ENCODE measurements around the gene LTC4S. TPM values are rescaled to one million over a fixed set of nuclear protein-coding genes. Genes with fewer than 3 reads are reported as not detected.

LTC4S gene
- total and polyA plus RNA-seq, 2 donors (not counting 3 experiments of a cell fraction or from before 2014, with no cell fraction given) = 0.95 to 6.3 TPM

GRCh38 chr5:179818746-179819295 is 25.0 kb downstream of the LTC4S start:
- Histone ChIP-seq H3K9me3 (replicated peaks; ENCODE audit: control insufficient read depth, insufficient read depth, low read length) (no peaks in the 10 kb centered on the region), H3K4me2 (ENCODE audit: insufficient read depth, low read length) (no peak overlapping the region), H3K27me3 (ENCODE audit: control insufficient read depth in 2 of 2, insufficient read depth in 2 of 2, low read length in 2 of 2) (no peaks in the 10 kb centered on the region), H2AFZ (ENCODE audit: low read depth, low read length) (peak overlapping the region; percentile 4), H3K9me1 (replicated peaks; ENCODE audit: control insufficient read depth, extremely low read depth, insufficient read depth, low read length) (no peaks in the 10 kb centered on the region), H3K27ac (ENCODE audit: insufficient read depth, low read depth, low read length) (peak overlapping the region; percentile 96), H3K79me2 (ENCODE audit: control insufficient read depth, insufficient read depth, low read length) (peaks cover 32% of the 10 kb centered on the region), H4K20me1 (replicated peaks; ENCODE audit: control insufficient read depth, extremely low read depth, insufficient read depth, low read length) (peaks cover 5% of the 10 kb centered on the region), H3K4me1 (ENCODE audit: control insufficient read depth, extremely low read depth, insufficient read depth, low read length) (peaks cover 37% of the 10 kb centered on the region), H3K9ac (replicated peaks; ENCODE audit: extremely low read depth, insufficient read depth, low read length) (peak overlapping the region; percentile 70), H3K36me3 (ENCODE audit: control insufficient read depth in 2 of 2, extremely low read depth in 1 of 2, insufficient read depth in 2 of 2, low read length in 2 of 2) (peaks cover 7 to 11% of the 10 kb centered on the region in 2 experiments), H3K4me3 (replicated peaks in 1 of 3; ENCODE audit: insufficient read depth in 1 of 3, low read depth in 1 of 3, low read length in 3 of 3) (peak overlapping the region in 1 of 3 experiments; percentile 9)
- peak; percentile 94 for FAIRE-seq
- CTCF ChIA-PET = interaction anchor here (1.8 to 2.6 kb wide), 3 partner anchors 17 to 56 kb away, joined by 5 to 21 read pairs (median 10); no protein-coding TSS in a partner anchor
- peak; percentile 95 for DNase-seq (ENCODE audit: low read depth, low spot score)
- no TSS peak for BruUV-seq (replicated peaks)
- intact Hi-C loops (cut with micrococcal nuclease) (loop anchor here (1.0 to 5.0 kb wide), 2 partner anchors 12 to 197 kb away; partner anchors contain the start of gene HNRNPH1), dilution Hi-C loops (cut with MboI; ENCODE audit: extremely low pct_ligation_motif_present, low sequenced_read_pairs) (no loop called here)
- TF ChIP-seq POLR2A (IDR thresholded peaks at IDR 0.05; ENCODE audit: low read depth, low read length) (peak; percentile 26), MAX (IDR thresholded peaks at IDR 0.05; ENCODE audit: insufficient read depth, insufficient read length) (no peak), MYC (IDR thresholded peaks at IDR 0.05; ENCODE audit: low read depth, low read length) (no peak), FOS (IDR thresholded peaks at IDR 0.05; ENCODE audit: borderline replicate concordance, insufficient read depth, low read length) (peak; percentile 81), CTCF (IDR thresholded peaks at IDR 0.05; ENCODE audit: extremely low read depth in 1 of 2, insufficient read depth in 1 of 2, low read depth in 1 of 2, low read length in 2 of 2) (no peak), POLR2AphosphoS5 (IDR thresholded peaks at IDR 0.05; ENCODE audit: insufficient read depth, low read depth, low read length) (peak; percentile 90), EZH2 (IDR thresholded peaks at IDR 0.05; ENCODE audit: borderline replicate concordance, low read depth, low read length, severe bottlenecking) (no peak), GATA2 (IDR thresholded peaks at IDR 0.05; ENCODE audit: insufficient read depth, insufficient read length, low read depth, low read length) (no peak), JUN (IDR thresholded peaks at IDR 0.05; ENCODE audit: borderline replicate concordance, insufficient read depth, insufficient read length, low read depth) (peak; percentile 41)
- POLR2A ChIA-PET = no interaction called here

All from endothelial cell of umbilical vein (primary cell).